GM12875 (cell line): ENCODE results near the gene RRN3.

ENCODE experiments used
- H3K4me3 ChIP-seq: one replicate; pipeline ENCODE4 v1.5.1; 2011; ENCODE audit warnings: low read depth, low read length, control low read depth
- TF ChIP-seq, protein P1 (sequence below): IDR thresholded peaks from 2 replicates; pipeline ENCODE4 v1.5.1; 2011; ENCODE audit warnings: low read depth, mild to moderate bottlenecking, control low read depth, inconsistent platforms, low read length, moderate library complexity, borderline replicate concordance; ENCODE audit not compliant: insufficient read depth

The RRN3 gene

DNA sequence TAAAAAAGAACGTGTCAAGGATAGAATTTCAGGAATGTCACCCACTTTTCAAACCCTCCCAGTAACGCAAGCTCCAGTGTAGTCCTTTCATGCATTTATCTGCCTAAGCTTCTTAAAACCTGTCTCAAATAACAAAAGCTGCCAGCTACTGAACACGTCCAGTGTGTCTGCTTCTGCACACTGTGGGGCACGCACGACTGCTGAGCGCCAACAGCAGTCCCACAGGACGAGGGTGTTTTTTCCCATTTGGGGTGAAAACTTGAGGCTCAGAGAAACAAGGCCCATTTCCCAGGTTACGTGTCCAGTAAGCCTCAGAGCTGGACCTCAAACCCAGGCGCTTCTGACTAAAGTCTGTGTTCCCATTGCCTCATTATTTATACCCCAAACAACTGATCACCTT, 55.4 kb downstream of the RRN3 start:
- H3K4me3 ChIP-seq, result no peak overlapping the region
- TF ChIP-seq, protein P1, sequence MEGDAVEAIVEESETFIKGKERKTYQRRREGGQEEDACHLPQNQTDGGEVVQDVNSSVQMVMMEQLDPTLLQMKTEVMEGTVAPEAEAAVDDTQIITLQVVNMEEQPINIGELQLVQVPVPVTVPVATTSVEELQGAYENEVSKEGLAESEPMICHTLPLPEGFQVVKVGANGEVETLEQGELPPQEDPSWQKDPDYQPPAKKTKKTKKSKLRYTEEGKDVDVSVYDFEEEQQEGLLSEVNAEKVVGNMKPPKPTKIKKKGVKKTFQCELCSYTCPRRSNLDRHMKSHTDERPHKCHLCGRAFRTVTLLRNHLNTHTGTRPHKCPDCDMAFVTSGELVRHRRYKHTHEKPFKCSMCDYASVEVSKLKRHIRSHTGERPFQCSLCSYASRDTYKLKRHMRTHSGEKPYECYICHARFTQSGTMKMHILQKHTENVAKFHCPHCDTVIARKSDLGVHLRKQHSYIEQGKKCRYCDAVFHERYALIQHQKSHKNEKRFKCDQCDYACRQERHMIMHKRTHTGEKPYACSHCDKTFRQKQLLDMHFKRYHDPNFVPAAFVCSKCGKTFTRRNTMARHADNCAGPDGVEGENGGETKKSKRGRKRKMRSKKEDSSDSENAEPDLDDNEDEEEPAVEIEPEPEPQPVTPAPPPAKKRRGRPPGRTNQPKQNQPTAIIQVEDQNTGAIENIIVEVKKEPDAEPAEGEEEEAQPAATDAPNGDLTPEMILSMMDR, result no peak

DNA sequence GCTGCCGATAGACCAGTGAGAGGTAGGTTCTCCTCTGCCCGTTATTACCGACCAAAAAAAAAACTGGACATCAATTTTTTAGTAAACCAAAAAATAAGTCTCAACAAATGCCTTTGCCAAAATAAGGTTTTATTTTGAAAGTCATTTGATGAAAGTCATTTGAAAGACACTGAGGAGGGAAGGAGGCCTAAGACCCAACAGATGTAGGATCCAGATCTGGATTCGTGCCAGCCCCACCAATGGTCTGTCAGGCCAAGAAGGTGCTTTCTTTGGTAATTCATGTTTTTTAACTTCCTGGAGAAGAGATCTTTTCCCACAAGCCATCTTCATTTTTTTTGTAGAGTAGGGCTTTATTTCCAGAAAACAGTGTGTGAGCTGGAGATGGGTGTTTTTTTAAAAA, 56.3 kb downstream of the RRN3 start:
- TF ChIP-seq, protein P1, result no peak
- H3K4me3 ChIP-seq, result no peak overlapping the region

- H3K4me3 ChIP-seq, result no peak overlapping the region
- TF ChIP-seq, protein P1, result no peak
These were observed 57.1 kb downstream of the RRN3 start for GRCh38 chr16:15037003-15037402.

DNA sequence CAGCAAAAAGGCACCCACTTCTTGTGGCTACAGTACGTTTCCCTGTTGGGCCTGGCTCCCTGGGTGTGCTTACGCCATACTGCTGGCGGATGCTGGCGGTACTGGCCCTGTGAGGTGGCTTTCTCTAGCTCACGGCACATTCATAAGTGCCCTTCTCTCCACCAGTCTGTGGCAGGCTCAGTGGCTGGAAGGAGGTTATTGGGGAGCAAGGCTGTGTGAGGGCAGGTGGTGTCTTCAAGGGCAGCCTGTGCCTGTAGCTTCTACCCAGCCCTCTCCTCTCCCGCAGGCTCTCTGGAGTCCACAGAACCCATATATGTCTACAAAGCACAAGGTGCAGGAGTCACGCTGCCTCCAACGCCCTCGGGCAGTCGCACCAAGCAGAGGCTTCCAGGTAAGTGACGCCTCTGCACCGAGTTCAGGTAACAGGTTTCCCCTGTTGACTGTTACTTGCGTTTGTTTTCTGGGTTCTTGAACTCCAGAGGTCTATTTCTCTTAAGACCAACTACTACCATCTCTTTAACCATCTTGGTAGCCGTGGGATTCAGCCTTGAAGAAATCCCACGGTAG, 58.8 kb downstream of the RRN3 start:
- TF ChIP-seq, protein P1, result no peak

DNA sequence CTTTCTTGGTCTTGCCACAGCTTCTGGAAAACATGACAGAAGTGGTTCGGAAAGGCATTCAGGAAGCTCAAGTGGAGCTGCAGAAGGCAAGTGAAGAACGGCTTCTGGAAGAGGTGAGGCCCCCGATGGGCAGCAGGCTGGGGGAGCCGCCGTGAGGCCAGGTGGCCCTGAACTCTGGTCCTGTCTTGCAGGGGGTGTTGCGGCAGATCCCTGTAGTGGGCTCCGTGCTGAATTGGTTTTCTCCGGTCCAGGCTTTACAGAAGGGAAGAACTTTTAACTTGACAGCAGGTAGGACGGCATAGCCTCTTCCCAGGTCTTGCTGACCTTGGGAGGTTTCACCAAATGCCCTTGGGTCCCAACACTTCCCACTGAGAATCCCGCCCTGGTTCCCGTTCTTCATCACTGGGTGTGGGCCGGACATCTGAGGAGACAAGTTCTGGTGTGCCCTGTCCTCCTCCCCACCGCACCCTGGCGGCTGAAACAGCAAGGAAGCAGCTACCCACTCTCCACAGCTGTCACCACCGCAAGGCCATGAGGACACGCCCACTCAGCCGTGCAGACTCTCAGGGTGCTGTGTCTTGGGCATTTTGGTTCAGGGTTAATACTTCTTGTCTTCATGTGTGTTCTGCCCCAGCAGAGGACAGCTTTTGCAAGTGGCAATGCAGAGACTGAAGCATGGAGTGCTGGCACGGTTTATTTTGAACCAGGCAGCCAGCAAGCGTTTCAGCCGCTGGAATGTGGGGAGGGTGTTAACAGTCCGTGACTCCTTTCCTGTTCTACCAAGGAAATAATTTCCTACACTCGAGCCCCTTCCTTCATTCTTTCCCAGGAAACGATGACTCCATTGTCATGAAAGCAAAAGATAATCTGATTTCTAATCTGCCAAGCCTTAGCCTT, 59.6 kb downstream of the RRN3 start:
- H3K4me3 ChIP-seq, result no peak overlapping the region
- TF ChIP-seq, protein P1, result no peak

More for the DNA sequence above, 58.8 kb downstream of the RRN3 start:
- no peak overlapping the region for H3K4me3 ChIP-seq

DNA sequence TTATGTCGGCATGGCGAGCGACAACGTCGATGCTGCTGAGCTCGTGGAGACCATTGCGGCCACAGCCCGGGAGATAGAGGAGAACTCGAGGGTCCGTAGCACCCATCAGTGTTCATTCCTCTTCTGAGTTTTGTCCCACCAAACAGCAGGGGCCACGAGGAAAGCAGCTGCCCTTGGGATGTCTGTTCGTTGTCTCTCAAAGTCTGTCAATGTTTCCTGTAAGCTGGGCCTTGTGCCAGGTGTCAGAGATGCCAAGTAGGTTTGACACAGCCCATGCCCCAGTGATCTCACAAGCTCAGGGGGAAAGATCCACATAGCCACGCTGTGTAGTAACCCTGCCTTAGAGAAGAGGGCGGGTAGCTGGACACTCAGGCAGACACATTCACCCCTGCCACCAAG, 60.8 kb downstream of the RRN3 start:
- TF ChIP-seq, protein P1, result no peak
- H3K4me3 ChIP-seq, result no peak overlapping the region
